Left forelimb (tissue), 1 donor: ENCODE measurements around the gene PARP8.
"Not testable (repeated sequence)": the region's sequence is repeated elsewhere in the genome, so short reads cannot be mapped to it uniquely, and the experiment has no call there.

Experiments
- DNase-seq: peaks from one replicate; pipeline ENCODE4 v3.0.0-alpha.2; 2018; ENCODE audit warnings: low spot score

PARP8 gene

GRCh38 chr5:50791813-50792212 lies 125.4 kb downstream of the PARP8 start:
- no peak for DNase-seq

- no peak for DNase-seq
Measured at GRCh38 chr5:50792843-50793242, 126.4 kb downstream of the PARP8 start.

GRCh38 chr5:50794812-50795211 lies 128.4 kb downstream of the PARP8 start:
- no peak for DNase-seq

GRCh38 chr5:50798002-50798401 lies 131.6 kb downstream of the PARP8 start:
- no peak for DNase-seq

GRCh38 chr5:50799596-50799995 lies 133.2 kb downstream of the PARP8 start:
- DNase-seq, result no peak

- DNase-seq, result no peak
Measured at GRCh38 chr5:50800410-50800809, 134.0 kb downstream of the PARP8 start.

- DNase-seq, result no peak
Measured at GRCh38 chr5:50807661-50808060, 141.2 kb downstream of the PARP8 start.

- DNase-seq, result no peak
Measured at GRCh38 chr5:50808406-50808805, 142.0 kb downstream of the PARP8 start.

- not testable (repeated sequence) for DNase-seq
Measured at GRCh38 chr5:50811746-50812145, 145.3 kb downstream of the PARP8 start.

- no peak for DNase-seq
Measured at GRCh38 chr5:50813691-50814090, 147.3 kb downstream of the PARP8 start.

- DNase-seq, result no peak
Measured at GRCh38 chr5:50814556-50814955, 148.1 kb downstream of the PARP8 start.

GRCh38 chr5:50822046-50822445 lies 155.6 kb downstream of the PARP8 start:
- no peak for DNase-seq

GRCh38 chr5:50822761-50823160 lies 156.3 kb downstream of the PARP8 start:
- DNase-seq, result no peak

GRCh38 chr5:50823568-50823967 lies 157.1 kb downstream of the PARP8 start:
- no peak for DNase-seq

- no peak for DNase-seq
Measured at GRCh38 chr5:50824109-50824508, 157.7 kb downstream of the PARP8 start.

- no peak for DNase-seq
Measured at GRCh38 chr5:50827516-50828247, 161.2 kb downstream of the PARP8 start.

- no peak for DNase-seq
Measured at GRCh38 chr5:50829023-50829422, 162.6 kb downstream of the PARP8 start.

- DNase-seq, result no peak
Measured at GRCh38 chr5:50832657-50833284, 166.3 kb downstream of the PARP8 start.

- DNase-seq, result no peak
Measured at GRCh38 chr5:50836356-50836755, 169.9 kb downstream of the PARP8 start.

- no peak for DNase-seq
Measured at GRCh38 chr5:50839472-50839871, 173.0 kb downstream of the PARP8 start.

- no peak for DNase-seq
Measured at GRCh38 chr5:50843091-50843490, 176.7 kb downstream of the PARP8 start.

- no peak for DNase-seq
Measured at GRCh38 chr5:50846261-50846660, 179.8 kb downstream of the PARP8 start.

- no peak for DNase-seq
Measured at GRCh38 chr5:50849554-50849953, 183.1 kb downstream of the PARP8 start.

GRCh38 chr5:50853151-50853550 lies 186.7 kb downstream of the PARP8 start:
- no peak for DNase-seq
